DMS114 treated with DMSO at 0.1 percent for 48 hours (cell line): ENCODE results near the gene MICAL3.

ENCODE experiments used
- DNase-seq: peaks from one replicate; lab custom pipeline; 2025; ENCODE audit not compliant: unreplicated experiment; lab: John Stamatoyannopoulos, UW

MICAL3 gene

DNA sequence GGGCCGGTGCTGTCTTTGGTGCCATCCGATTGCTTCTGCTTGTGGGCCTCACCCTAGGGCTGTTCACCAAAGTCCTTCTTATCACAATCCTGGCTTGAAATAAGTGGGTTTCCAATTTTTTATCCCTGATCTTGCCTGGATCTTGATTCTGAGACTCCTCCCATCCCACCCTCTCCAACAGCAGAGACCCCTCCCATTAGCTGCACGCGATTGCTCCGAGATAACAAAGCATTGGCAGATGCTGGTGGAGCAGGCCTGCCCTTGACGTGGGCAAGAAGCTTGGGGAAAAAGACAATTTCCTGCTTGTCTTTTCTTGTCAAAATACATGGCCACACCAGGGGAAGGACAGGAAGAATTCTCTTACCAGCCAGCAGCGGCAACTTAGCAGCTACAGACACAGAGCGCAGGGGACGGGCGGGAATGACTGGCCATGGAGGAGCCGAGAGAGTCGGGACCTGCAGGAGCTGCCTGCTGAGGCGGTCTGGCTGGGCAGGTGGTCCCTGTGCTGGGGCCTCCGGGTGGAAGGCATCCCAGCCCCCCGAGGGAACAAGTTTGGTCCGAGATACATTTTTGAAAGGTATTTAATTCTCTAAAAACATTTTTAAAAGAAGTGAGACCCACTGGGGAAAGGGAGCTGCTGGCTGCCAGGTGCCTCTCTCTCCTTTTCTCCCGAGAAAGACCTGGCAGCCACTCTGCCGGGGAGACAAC is 240.4 kb downstream of the MICAL3 start:
- DNase-seq = no peak

DNA sequence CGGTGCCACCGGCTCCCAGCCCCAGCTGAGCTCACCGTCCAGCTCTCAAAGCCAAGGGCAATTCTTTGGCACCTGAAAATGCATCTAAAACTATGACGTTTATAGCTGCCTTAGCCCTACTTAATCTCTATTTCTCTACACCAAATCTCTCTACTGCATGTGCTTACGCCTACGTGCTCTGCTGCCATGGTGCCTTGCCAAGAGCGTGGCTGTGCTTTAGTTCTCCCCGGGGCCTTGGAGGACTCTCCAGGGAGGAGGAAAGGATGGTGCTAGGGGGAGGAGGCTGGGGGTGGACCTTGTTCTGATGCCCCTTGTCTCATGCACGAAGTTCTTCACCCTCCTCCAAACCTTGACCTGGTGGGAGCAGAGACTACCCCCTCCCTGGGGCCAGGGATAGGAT is 241.0 kb downstream of the MICAL3 start:
- DNase-seq = no peak

DNA sequence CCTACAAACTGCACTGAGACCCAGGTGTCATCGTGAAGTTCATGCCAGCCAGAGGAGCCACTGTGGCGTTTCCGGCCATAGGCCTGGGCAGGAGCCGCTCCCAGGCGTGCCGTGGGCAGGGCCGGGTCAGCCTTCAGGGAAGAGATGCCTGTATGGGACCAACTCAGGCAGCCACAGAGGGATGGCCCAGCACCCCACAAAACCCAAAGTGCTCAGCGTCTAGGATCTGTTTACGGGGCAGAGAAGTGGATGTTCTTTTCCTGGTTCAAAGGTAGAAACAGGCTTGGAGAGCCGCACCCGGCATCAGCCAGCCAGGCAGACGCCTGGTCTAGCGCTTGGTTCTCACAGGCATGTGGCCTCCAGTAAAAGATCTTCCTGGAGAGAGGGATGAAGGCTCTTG is 241.7 kb downstream of the MICAL3 start:
- DNase-seq = no peak

DNA sequence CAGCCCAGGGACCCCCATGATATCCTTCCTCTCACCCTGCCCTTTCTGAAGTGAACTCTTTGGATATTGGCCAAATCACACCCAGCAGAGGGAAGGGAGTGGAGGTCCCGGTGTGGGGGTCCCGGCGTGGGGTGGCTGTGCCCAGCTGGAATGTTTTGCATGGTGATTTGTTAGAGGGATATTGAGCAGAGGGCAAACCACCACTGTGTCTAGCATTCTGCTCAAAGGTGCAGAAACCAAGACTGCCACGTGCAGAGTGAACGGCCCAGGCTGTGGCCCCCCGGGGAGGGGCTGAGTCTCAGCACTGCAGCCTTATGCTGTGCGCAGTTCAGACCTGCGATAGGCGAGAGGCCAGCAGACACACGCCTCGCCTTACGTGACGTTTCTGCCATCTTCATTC is 242.2 kb downstream of the MICAL3 start:
- no peak for DNase-seq

DNA sequence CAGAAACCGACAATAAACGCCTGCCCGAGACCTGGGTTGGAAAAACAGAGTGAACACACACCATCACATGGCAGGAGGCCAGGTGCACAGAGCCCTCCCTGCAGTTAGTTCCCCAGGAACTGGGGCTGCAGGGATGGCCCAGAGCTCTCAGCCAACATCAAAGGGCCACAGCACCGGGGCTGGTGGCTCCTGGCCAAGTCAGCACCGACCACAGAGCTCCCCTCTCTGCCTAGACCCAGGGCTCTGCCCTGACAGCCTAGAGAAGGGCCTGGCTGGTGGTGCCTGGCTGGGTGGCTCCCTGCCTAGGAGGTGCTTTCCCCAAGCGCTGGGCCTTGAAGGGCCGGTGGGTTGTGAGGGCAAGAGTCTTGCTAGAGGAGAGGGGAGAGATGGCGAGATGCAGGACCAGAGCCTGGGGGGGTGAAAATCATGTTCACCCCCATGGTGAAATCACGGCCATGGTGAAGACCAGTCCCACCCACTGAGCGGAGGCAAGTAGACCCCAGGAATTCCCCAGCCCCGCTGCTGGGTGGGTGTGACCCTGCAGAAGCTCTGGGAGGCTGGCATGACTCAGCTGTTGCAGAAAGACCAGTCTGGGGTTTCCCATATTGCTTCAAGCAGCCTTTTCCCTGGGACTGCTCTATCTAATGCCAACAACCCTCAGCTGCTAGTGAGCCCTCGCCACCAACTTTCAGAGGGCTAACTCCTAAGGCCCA is 242.9 kb downstream of the MICAL3 start:
- DNase-seq = no peak

DNA sequence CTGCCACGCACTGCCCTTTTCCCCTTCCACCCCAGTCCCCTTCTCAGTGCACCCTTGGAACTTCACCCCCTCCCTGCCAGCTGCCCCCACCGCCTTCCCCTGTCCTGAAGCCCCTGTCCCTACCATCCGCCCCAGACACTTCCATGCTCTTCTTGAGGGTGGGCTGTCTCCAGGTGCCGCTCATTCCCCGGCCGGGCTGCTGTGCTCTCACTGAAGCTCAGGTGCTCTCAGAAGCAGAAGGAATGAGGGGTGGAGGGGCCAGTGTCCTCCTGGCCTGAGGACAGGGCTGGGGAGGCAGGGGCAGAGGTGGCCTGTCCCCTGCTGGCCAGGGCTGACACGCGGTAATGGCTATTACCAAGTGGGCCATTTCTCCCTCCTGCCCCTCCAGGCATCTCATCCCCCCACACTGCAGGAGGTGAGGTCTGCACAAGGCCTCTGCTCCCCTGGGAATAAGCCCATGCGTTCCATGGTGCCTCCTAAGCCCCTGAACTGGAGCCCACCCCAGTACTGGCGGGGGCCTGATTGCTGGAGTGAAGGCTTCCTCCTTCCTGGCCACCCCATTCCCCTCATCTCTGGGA is 243.5 kb downstream of the MICAL3 start:
- no peak for DNase-seq

DNA sequence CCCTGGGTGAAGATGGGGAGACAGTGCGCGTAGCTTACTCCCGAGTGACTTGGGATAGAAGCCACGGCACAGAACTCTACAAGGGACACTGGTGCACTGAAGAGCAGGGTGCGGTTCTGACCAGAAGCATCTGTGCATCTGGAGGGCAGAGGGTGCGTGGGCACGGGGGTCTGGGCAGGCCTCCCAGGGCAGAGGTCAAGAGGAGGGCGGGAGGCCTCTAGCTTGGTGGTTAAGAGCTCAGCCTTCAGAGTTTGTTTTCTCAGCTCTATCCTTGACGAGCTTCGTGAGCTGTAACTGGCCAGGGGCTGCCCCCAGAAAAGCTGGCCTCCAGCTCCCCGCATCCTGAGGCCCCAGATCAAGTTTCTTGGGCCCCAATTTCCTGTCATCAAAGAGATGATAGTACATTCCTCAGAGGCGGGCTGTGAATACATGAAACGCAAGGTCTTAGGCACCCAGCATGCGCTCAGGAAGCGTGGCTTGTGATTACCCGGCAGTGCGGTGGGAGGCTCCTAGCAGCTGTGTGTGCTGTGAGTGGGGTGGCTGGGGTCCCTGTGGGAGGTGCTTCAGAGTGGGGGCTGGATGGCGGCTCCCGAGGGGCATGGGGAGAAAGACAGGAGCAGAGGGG is 244.1 kb downstream of the MICAL3 start:
- DNase-seq = no peak

DNA sequence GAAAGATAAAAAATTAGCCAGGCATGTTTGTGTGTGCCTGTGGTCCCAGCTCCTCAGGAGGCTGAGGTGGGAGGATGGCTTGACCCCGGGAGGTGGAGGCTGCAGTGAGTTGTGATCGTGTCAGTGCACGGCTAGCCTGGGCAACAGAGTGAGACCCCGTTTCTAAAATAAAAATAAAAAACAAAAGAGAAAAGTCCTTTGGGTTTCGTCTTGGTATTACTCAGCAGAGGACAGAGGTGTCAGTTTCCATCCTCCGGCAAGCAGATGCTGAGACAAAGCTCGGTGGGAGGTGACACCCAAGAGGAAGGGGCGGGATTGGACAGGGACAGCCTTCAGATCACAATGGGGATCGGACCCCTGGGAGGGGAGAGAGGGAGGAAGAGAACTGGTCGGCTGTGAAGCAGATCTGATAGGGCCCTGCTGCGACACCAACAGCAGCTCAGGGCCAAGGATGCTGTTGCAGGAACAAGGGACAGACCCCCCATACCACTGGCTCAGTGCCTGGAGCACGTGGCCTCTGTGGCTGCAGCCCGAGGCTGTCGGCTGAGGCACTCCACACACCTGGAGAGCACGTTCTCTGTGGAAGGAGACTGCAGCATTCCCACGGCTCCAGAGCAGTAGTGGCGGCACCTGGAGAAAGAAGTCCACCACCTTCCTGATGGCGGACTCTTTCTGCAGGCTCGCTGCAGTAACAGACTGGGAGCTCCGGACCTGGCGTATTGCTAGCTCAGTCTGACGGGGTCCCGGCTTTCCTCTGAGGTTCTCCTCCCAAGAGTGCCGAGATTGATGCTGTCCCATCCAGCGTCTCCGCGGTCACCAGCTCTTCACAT is 244.9 kb downstream of the MICAL3 start:
- no peak for DNase-seq

DNA sequence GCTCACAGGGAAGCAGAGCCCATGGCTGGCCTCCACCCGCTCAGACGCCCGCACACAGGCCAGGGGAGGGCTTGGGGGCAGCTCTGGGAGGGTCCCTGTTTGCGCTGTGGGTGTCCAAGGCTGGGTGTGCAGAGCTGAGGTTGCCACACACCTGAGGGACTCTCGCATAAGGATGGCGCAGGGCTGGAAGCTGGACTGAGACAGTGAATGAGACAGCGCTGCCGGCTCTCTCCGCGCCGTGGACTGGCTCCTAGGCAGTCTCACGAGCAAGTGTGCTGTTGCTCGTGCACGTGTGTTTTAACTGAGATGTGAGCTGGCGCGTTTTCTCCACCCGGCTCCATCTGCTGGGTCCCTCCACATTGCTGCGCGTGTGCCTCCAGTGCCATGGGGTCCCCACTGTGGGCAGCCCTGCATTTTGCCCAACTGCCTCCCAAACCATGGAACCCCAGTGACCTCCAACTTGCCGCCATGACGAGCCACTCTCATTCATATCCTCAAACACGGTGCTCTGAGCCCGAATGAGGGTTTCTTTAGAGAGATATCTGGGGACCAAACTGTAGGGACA is 245.9 kb downstream of the MICAL3 start:
- DNase-seq = no peak

DNA sequence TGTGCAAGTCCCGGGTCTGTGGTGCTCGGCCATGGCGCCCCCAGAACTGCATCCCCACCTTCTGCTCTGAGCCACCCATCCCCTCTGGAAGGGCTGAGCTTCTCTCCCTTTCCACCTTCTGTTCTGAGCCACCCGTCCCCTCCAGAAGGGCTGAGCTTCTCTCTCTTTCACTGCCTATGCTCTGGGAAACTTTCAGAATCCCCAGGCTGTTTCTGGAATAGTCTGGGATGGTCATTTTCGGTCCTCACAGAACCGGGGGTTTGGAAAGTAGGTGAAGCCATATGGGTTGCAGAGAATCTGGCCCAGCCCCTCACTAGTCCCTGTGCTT is 246.7 kb downstream of the MICAL3 start:
- no peak for DNase-seq

DNA sequence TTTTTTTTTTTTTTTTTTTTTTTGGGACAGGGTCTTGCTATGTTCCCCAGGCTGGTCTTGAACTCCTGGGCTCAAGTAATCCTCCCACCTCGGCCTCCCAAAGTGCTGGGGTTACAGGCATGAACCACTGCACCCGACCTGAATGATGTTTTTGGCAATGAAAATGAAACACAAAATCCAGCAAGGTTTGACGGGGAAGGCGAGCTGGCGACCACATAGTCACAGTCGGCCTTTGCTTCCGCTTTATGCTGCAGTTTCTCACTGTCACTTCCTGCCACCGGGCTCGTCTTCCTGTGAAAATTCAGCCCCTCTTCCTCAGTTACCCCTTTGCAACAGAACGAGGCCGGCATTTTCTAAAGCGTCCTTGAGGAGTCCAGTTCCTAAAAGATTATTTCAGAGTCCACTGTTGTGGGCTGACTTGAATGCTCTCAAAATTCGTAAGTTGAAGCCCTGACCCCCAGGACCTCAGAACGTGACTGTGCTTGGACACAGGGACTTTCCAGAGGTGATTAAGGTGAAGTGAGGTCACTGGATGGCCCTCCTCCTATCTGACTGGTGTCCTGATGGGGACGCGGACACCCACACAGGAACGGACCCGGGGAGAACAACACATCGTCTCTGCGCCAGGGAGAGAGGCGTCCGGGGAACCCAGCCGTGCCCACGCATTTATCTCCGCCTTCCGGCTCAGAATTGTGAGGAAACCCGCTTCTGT is 247.2 kb downstream of the MICAL3 start:
- no peak for DNase-seq

DNA sequence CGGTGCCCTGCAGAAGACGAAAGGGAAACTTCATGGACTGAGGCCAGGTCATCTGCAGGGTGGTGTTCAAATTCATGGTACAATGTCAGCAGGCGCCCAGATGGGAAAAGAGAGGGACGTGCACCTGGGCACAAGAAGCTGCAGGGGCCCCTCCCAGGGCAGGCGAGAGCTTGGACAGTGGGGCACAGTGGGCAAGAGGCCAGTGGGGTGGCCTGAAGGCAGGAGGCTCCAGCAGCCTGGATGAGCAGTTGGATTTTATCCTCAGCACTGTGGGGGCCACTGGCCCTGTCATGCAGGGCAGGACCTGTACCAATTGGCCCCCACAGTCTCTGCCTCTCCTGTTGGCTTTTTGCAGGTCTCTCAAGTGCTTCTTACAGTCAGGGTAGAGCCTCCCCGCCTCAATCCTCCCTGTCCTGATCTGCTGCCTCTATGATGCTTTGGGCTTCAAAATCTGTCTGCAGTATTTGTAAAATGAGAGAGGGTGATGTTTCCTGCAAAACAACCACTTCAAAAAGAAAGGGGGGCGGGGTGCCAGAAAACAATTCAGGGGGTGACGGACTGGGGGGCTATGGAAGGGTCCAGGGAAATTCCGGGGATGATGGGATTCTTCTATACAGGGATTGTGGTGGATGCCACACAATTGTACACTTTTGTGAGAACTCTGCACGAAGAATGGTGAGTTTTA is 248.4 kb downstream of the MICAL3 start:
- no peak for DNase-seq

DNA sequence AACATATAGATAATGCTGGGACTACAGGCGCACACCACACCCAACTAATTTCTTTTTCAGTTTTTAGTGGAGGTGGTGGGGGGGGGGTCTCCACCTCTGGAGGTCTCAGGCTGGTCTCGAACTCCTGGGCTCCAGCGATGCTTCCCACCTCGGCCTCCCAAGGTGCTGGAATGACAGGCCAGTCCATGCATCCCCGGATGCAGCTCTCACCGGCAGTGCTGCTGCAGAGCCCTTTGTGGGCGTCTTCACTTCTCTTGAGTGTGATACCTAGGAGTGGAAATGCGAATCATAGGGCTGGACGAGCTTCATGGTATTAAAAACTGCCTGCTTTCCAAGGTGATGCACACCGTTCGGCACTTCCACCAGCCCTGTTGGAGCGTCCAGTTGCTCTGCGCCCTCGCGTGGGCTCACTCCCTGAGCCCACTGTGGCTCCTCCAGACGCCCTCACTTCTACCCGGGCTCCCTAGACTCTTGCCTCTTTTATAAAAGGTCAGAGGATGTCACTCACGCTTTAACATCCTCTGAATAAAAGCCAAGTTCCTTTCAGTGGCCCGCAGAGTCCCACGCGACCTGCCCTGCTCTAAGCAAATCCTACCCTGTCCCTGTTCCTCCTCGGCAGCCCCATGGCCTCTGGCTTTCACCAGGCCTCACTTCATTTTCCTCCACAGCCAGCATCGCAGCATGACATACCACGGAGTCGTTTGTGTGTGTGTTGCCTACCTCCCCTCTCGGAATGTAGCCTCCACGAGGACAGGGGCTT is 249.3 kb downstream of the MICAL3 start:
- DNase-seq = no peak

DNA sequence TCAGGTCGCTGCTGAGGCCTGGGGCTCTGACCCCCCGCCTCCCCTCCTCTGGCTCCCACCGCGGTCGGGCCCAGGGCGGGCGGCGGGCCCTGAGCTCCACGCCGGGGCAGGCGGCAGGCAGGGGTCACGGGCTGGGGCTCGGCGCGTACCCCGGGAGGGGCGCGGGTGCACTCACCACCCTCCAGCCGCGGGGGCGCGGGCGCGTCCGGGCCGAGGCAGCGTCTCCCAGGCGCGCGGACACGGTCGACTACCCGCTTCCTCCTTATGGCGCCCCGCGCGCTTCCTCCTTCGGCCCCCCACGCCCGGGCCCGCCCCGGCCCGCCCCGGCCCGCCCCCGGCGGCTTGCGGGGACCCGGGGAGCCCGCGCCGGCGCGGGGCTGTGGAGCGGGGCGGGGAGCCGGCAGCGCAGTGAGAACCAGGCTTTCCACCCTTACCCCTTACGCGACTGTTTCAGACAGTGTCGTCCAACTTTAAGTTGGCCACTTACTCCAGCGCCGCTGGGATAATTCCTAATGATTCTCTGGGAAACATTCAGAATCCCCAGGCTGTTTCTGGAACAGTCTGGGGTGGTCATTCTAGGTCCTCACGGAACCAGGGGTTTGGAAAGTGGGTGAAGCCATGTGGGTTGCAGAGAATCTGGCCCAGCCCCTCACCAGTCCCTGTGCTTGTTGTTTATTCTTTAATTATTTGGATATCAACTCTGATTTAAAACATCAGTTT is 250.0 kb downstream of the MICAL3 start, which contains the start of gene BID:
BID (minus strand) TSS at position 264 of the 720 bp plus-strand sequence. CDS start 24,353 bp downstream, outside the sequence.
- DNase-seq = no peak

DNA sequence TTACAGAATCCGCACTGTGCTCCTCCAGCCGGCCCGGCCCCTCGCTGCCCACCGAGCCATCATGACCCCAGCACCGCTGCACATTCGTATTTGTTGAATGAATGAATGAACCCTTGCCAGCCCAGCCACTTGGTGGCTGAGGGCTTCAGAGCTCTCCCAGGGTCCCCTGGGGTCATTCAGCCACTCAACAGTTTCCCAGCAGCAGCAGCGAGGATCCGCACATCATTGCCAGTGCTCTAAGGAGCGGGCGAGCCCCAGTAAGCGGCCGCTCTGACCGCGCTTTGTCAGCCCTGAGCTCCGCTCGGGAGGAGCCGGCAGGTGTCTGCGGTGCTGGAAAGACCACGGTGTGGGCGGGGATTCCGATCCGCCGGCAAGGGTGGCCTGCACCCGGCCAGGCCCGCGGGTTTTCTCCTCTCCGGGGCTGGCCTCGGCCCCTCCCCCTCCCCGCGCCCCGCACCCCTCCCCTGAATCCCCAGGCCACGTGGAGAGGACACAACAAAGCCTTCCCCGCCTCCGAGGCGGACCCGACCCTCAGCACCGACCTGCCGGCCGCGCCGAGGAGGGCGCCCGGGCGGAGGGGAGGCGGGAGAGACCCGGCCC is 250.7 kb downstream of the MICAL3 start:
- DNase-seq = no peak

DNA sequence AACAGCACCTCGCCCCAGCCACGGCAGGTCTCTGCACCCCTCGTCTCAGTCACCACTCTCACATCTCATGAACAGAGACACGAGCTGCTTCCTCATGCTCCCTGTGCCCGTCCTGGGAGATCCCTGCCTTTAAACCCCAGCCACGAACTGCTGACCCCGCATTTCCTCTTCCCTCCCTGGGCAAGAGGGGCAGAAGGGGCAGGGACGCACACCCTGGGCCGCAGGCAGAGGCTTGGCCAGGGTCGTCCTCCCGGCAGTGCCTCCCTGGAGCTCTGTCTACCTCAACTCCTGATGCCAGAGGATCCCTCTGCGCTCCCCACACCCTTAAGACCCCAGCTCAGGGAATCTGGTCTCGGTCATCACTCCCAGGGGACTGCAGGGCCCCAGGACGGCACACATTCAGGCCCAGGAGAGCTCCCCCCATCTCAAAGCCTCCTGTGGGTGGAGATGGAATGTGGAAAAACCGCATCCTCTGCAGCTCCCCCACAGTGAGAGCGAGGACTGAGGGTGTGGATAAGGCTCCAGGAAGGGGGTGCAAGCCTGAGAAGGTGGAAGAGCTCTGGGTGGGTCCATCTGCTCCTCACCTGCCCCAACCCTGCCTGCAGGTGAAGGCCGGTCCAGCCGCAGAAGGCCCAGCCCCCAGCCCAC is 251.3 kb downstream of the MICAL3 start:
- DNase-seq = no peak

DNA sequence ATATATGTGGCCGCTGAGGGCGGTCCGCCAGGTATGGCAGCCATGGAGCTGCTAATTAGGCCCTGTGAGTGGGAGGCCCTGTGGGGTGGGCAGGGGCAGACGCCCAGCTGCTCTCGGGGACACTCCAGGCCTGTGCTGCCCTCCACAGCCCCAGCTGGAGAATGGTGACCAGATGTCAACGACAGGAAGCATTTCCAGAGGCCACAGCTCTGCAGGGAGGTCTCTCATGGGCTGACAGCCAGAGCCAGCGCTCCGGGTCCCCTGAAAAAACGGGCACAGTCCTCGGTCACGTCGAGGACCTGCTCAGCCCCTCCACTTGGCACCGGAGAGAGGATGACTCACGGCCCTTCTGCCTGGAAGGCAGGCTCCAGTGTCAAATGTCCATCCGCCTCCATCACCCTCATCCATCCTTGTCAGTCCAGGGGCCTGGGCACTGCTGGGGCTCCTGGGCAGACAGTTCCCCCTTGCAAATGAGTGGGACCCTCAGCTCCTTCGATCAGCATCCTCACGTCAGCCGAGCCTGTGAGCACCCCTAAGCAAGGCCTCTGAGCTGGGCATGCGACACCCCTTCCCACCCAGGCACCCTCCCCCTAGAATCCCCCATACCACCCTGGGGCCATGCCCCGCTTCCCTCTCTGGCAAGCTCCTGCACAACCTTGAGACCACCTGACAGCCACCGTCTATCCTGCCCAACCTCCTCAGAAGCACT is 252.0 kb downstream of the MICAL3 start:
- DNase-seq = no peak
